ENCODE data around the gene TBC1D1. TPM values are rescaled to one million over a fixed set of nuclear protein-coding genes. Genes with fewer than 3 reads are reported as not detected.

TBC1D1 gene
- total and polyA plus RNA-seq, 2 of the 8 experiments (the other 6 are each of a cell fraction or from before 2014, with no cell fraction given), result 96.9 to 162 TPM

DNA sequence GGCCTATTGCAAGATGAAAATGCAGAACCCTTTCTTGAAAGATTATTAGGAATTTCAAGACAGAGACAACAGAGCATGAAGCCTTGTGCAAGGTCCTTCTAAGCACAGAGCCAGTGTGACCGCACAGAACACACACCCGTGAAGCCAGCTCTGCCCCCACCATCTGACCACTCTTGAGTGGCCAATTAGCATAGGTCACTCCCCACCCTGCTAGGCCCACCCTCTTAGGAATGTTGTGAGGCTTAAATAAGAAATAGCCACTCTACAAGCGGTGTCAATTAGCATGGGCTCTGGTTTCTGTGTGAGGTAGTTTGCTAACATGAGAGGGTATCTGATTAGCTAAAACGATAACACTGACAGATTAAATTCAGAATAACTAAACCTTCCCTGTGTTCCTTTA is 222.2 kb downstream of the TBC1D1 start (continued):
- no peak for TF ChIP-seq SP1 (IDR thresholded peaks at IDR 0.05; ENCODE audit: low read depth, low read length)
- no peak for TF ChIP-seq EGR1 (IDR thresholded peaks at IDR 0.05; ENCODE audit: borderline replicate concordance, low read depth, low read length)
- TF ChIP-seq, protein P1, sequence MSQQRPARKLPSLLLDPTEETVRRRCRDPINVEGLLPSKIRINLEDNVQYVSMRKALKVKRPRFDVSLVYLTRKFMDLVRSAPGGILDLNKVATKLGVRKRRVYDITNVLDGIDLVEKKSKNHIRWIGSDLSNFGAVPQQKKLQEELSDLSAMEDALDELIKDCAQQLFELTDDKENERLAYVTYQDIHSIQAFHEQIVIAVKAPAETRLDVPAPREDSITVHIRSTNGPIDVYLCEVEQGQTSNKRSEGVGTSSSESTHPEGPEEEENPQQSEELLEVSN (IDR thresholded peaks at IDR 0.05), result no peak
- no peak for TF ChIP-seq PHF8 (conservative IDR thresholded peaks at IDR 0.05; ENCODE audit: low read depth, low read length)
